KG1 (cell line): ENCODE data around the gene C7orf25.

Source experiments
- DNase-seq: peaks from one replicate; lab custom pipeline; 2025; lab: John Stamatoyannopoulos, UW

Gene C7orf25

DNA sequence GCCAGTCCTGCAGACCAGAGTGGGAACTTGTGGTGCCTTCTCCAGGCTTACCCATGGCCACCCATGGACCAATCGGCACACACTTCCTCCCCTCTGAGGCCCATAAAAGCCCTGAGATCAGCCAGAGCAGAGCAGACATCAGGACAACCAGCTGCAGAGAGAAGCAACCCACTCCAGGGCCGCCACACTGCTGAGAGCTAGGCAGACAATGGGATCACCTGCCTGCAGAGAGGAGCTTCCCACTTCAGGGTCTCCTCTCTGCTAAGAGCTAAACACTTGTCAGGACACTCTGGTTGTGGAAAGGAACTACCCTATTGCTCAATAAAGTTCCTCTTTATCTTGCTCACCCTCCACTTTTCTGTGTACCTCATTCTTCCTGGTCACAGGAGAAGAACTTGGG lies 34.0 kb downstream of the C7orf25 start:
- no peak for DNase-seq

GRCh38 chr7:42876182-42877068 lies 35.4 kb downstream of the C7orf25 start:
- peak; percentile 35 for DNase-seq

DNA sequence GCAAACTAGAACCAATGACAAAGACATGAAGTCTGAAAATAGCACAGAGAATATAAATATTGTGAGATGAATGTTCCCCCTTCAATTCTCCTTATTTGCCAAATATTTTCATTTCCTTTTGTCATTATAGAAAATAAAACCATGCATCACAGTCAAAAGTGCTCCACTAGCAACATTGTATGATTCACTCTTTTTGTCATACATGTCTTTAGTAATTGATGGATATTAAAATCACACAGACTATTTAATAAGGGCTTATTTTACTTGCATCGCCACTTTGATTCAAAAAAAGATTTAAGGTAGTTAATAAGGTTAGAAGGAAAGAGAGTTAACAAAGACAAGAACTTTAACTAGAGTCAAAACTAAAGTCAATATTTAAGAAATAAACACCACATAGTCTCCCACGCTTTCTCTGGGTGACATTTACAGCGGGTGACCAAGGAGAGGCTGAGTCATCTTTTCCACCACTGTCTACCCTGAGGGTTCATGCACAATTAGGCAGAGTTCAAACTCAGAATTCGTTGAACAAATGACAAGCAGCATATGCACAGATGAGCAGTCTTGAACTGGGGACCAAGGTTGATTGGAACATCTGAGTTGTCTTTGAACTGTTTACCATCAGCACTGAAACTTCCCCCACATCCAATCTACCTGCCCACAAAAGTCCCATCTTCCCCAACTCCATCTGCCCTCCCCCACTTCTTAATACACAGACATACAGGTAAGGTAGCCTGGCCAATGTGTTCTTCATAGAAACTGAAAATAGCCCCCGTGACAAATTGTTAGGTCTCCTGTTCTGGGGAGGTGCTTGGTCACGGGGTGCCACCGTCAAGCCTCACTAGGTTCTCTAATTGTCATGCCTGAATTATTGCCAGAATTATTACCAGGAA lies 42.5 kb downstream of the C7orf25 start:
- DNase-seq = no peak

- DNase-seq = no peak
Observed at GRCh38 chr7:42868480-42868879, 43.4 kb downstream of the C7orf25 start.
